HCT116 (cell line): ENCODE results near the gene CYTL1. TPM values are rescaled to one million over a fixed set of nuclear protein-coding genes. Genes with fewer than 3 reads are reported as not detected.

Source experiments
- ATAC-seq: fragments of 200-7000 bp; cut with Tn5 transposase; 2 replicates; pipeline ENCODE4 v1.9.1; 2020; ENCODE audit warnings: mild to moderate bottlenecking, moderate library complexity
- BruUV-seq: library from RNA; stranded (reverse); fragments of 400-500 nt; replicated peaks from 2 replicates; lab custom pipeline; 2021; lab: Mats Ljungman, UMichigan
- CTCF ChIA-PET: fragments of 300-600 bp; sonication (Branson Sonifier 250); formaldehyde crosslinking; loops from one replicate; lab custom pipeline; 2021; ENCODE audit warnings: antibody characterized with exemption; lab: Charles Lee
- POLR2A ChIA-PET: fragments of 300-600, 350-600 bp; sonication (Branson Sonifier 250); formaldehyde crosslinking; loops from one replicate; lab custom pipeline; 2021; ENCODE audit warnings: antibody characterized with exemption; lab: Charles Lee
- RAD21 ChIA-PET, 2 experiments: fragments of 300-600 bp; sonication (Branson Sonifier 250); formaldehyde crosslinking; loops; one replicate each; lab custom pipeline; 2023; ENCODE audit warnings: low total read pairs in 2 of 2; ENCODE audit not compliant: uncharacterized antibody in 2 of 2, unreplicated experiment in 2 of 2, low non-redundant PET in 1 of 2; lab: Charles Lee
- DNase-seq: peaks from one replicate; pipeline ENCODE4 v3.0.0-alpha.2; 2010; ENCODE audit warnings: low read depth, low spot score
- H2AFZ ChIP-seq: fragments of 200-600 bp; shearing (Covaris generic), sonication (generic); 2 replicates; pipeline ENCODE4 v1.6.1; 2017; ENCODE audit warnings: low read depth, mixed run types, mixed read lengths, antibody characterized with exemption, low read length; ENCODE audit not compliant: poor library complexity, severe bottlenecking
- H3K27ac ChIP-seq: 2 replicates; pipeline ENCODE4 v1.5.1; 2012; ENCODE audit warnings: low read depth, low read length
- H3K27me3 ChIP-seq: fragments of 200-600 bp; sonication (generic); 2 replicates; pipeline ENCODE4 v1.6.1; 2016; ENCODE audit warnings: mixed run types, low read length, mixed read lengths; ENCODE audit not compliant: insufficient read depth
- H3K36me3 ChIP-seq, 2 experiments: fragments of 200-500 bp in 1 of 2; fragments of 200-600 bp in 1 of 2; sonication (Bioruptor generic) in 1 of 2; sonication (generic) in 1 of 2; 2 replicates each; pipeline versions ENCODE4 v1.5.1 to v1.6.1; 2014 to 2016; ENCODE audit warnings: low read length in 2 of 2, inconsistent platforms in 1 of 2, mixed read lengths in 1 of 2, mixed run types in 1 of 2; ENCODE audit not compliant: insufficient read depth in 2 of 2, control insufficient read depth in 1 of 2
- H3K4me1 ChIP-seq, 2 experiments: fragments of 200-600 bp in 1 of 2; sonication (generic) in 1 of 2; 2 replicates each; pipeline versions ENCODE4 v1.5.1 to v1.6.1; 2012 to 2017; ENCODE audit warnings: low read length in 2 of 2, inconsistent platforms in 1 of 2, mild to moderate bottlenecking in 1 of 2, mixed read lengths in 1 of 2, mixed run types in 1 of 2, moderate library complexity in 1 of 2; ENCODE audit not compliant: insufficient read depth in 2 of 2, control insufficient read depth in 1 of 2
- H3K4me2 ChIP-seq: fragments of 200-600 bp; sonication (generic); 2 replicates; pipeline ENCODE4 v1.6.1; 2017; ENCODE audit warnings: mixed run types, low read length, mixed read lengths
- H3K4me3 ChIP-seq, 2 experiments: fragments of 200-600 bp in 1 of 2; sonication (generic) in 1 of 2; replicated peaks in 1 of 2; 2 replicates each; pipeline ENCODE4 v1.5.1; 2011 to 2016; ENCODE audit warnings: low read length in 2 of 2, control low read depth in 1 of 2, low read depth in 1 of 2, mild to moderate bottlenecking in 1 of 2, mixed read lengths in 1 of 2, mixed run types in 1 of 2
- H3K79me2 ChIP-seq: fragments of 200-600 bp; sonication (generic); 2 replicates; pipeline ENCODE4 v1.6.1; 2017; ENCODE audit warnings: mild to moderate bottlenecking, mixed run types, low read length, moderate library complexity, mixed read lengths; ENCODE audit not compliant: insufficient read depth
- H3K9ac ChIP-seq: fragments of 200-600 bp; sonication (generic); 2 replicates; pipeline ENCODE4 v1.6.1; 2016; ENCODE audit warnings: low read length, mixed read lengths
- H3K9me2 ChIP-seq: fragments of 200-600 bp; sonication (generic), shearing (Covaris generic); 2 replicates; pipeline ENCODE4 v1.6.1; 2017; ENCODE audit warnings: mixed run types, mild to moderate bottlenecking, moderate library complexity; ENCODE audit not compliant: insufficient read depth
- H3K9me3 ChIP-seq, 2 experiments: fragments of 200-500 bp in 1 of 2; fragments of 200-600 bp in 1 of 2; sonication (Bioruptor generic) in 1 of 2; sonication (generic) in 1 of 2; 2 replicates each; pipeline ENCODE4 v1.6.1; 2014 to 2017; ENCODE audit warnings: low read length in 2 of 2, mixed read lengths in 2 of 2, inconsistent platforms in 1 of 2, low read depth in 1 of 2, mild to moderate bottlenecking in 1 of 2, mixed run types in 1 of 2, moderate library complexity in 1 of 2; ENCODE audit not compliant: control insufficient read depth in 1 of 2, insufficient read depth in 1 of 2
- H4K20me1 ChIP-seq: fragments of 200-600 bp; sonication (generic), shearing (Covaris generic); 2 replicates; pipeline ENCODE4 v1.6.1; 2017; ENCODE audit warnings: mixed run types, mild to moderate bottlenecking, moderate library complexity; ENCODE audit not compliant: insufficient read depth
- CBX3 ChIP-seq: IDR thresholded peaks from 2 replicates; pipeline ENCODE4 v1.6.1; 2012; ENCODE audit warnings: low read depth
- EGR1 ChIP-seq: IDR thresholded peaks from 2 replicates; pipeline ENCODE4 v1.6.1; 2012; ENCODE audit warnings: low read depth
- EZH2 ChIP-seq: fragments of 200-600 bp; sonication (generic); IDR thresholded peaks from 2 replicates; pipeline ENCODE4 v1.6.1; 2017; ENCODE audit warnings: antibody characterized with exemption, mixed run types
- EZH2phosphoT487 ChIP-seq: fragments of 200-600 bp; IDR thresholded peaks from 2 replicates; pipeline ENCODE4 v1.6.1; 2018; ENCODE audit warnings: antibody characterized with exemption, borderline replicate concordance
- FOSL1 ChIP-seq: IDR thresholded peaks from 2 replicates; pipeline ENCODE4 v1.6.1; 2012; ENCODE audit warnings: low read depth
- MAX ChIP-seq: IDR thresholded peaks from 2 replicates; pipeline ENCODE4 v1.6.1; 2012
- POLR2AphosphoS5 ChIP-seq: IDR thresholded peaks from 2 replicates; pipeline ENCODE4 v1.6.1; 2011; ENCODE audit warnings: mild to moderate bottlenecking, low read depth, low read length, moderate library complexity
- RAD21 ChIP-seq: IDR thresholded peaks from 2 replicates; pipeline ENCODE4 v1.6.1; 2012; ENCODE audit warnings: low read depth, mild to moderate bottlenecking
- SIN3A ChIP-seq: IDR thresholded peaks from 2 replicates; pipeline ENCODE4 v1.6.1; 2012; ENCODE audit warnings: low read depth
- SRF ChIP-seq: IDR thresholded peaks from 2 replicates; pipeline ENCODE4 v1.6.1; 2012; ENCODE audit warnings: low read depth
- ZBTB33 ChIP-seq: IDR thresholded peaks from 2 replicates; pipeline ENCODE4 v1.6.1; 2011; ENCODE audit warnings: mild to moderate bottlenecking, low read length, moderate library complexity; ENCODE audit not compliant: insufficient replicate concordance; ENCODE audit errors: extremely low read depth
- ZNF274 ChIP-seq: fragments of 200-500 bp; sonication (Bioruptor generic); IDR thresholded peaks from 2 replicates; pipeline ENCODE4 v1.6.1; 2014; ENCODE audit warnings: mild to moderate bottlenecking, low read depth, low read length, inconsistent platforms
- intact Hi-C: fragments of 100-400 bp; cut with micrococcal nuclease; formaldehyde crosslinking; loops from 2 replicates; pipeline ENCODE4 v1.10.0; 2022
- total RNA-seq: library from RNA; stranded (reverse); gene quantifications from one replicate; pipeline ENCODE4 v1.2.1, GENCODE V29; 2021; ENCODE audit not compliant: unreplicated experiment

Gene CYTL1
- total RNA-seq, 1 experiment from 2014 or later = not detected

GRCh38 chr4:5054532-5054931, 35.3 kb upstream of the CYTL1 start (continued):
- TF ChIP-seq SRF = no peak

- ChIA-PET RAD21 (interaction anchor here in 1 of 2 experiments (0.5 kb wide), 1 partner anchor 20 kb away, joined by 3 read pairs; no protein-coding TSS in a partner anchor), CTCF (no interaction called here), POLR2A (no interaction called here)
- no peak for ATAC-seq
- DNase-seq = no peak
- H3K79me2 ChIP-seq = no peaks in the 10 kb centered on the region
- no peak overlapping the region for H3K4me3 ChIP-seq
- H3K9ac ChIP-seq = no peak overlapping the region
- BruUV-seq = no TSS peak
- no peaks in the 10 kb centered on the region for H3K36me3 ChIP-seq
- no peak overlapping the region for H2AFZ ChIP-seq
- H3K9me3 ChIP-seq = no peaks in the 10 kb centered on the region
- no peak overlapping the region for H3K27ac ChIP-seq
- no peaks in the 10 kb centered on the region for H3K9me2 ChIP-seq
- H3K27me3 ChIP-seq = peaks cover 16% of the 10 kb centered on the region; the same call in 1 of the 2 replicates
- no peaks in the 10 kb centered on the region for H3K4me1 ChIP-seq
- H4K20me1 ChIP-seq = no peaks in the 10 kb centered on the region
- intact Hi-C loops = no loop called here
- no peak for TF ChIP-seq FOSL1
- TF ChIP-seq ZBTB33 = no peak
- no peak for TF ChIP-seq EGR1
- no peak for TF ChIP-seq CBX3
- TF ChIP-seq SIN3A = no peak
- no peak for TF ChIP-seq RAD21
- no peak for TF ChIP-seq EZH2
- no peak for TF ChIP-seq MAX
- TF ChIP-seq EZH2phosphoT487 = no peak
- no peak for TF ChIP-seq POLR2AphosphoS5
- no peak for TF ChIP-seq ZNF274
- H3K4me2 ChIP-seq = no peak overlapping the region
Observed at GRCh38 chr4:5052726-5053425, 33.6 kb upstream of the CYTL1 start.
